Prostate gland (tissue), 2 donors: ENCODE results near the gene PTPRU. TPM values are rescaled to one million over a fixed set of nuclear protein-coding genes. Genes with fewer than 3 reads are reported as not detected.

Experiments
- DNase-seq: peaks from one replicate; pipeline ENCODE4 v3.0.0-alpha.2; 2019; ENCODE audit warnings: low spot score
- H3K27ac ChIP-seq, 2 donors: fragments of 200-600 bp; sonication (generic); 2 replicates each; pipeline ENCODE4 v1.5.1; 2017 to 2019
- H3K27me3 ChIP-seq: fragments of 200-600 bp; sonication (generic); replicated peaks from 2 replicates; pipeline ENCODE4 v1.5.1; 2019; ENCODE audit not compliant: insufficient read depth
- H3K36me3 ChIP-seq, 2 donors: fragments of 200-600 bp; sonication (generic); 1 replicate in 1 of 2; 2 replicates in 1 of 2; pipeline versions ENCODE4 v1.5.1 to v1.8.1; 2017 to 2019
- H3K4me1 ChIP-seq: fragments of 200-600 bp; sonication (generic); replicated peaks from 2 replicates; pipeline ENCODE4 v1.5.1; 2019
- H3K4me3 ChIP-seq, 2 donors: fragments of 200-600 bp; sonication (generic); 2 replicates each; pipeline ENCODE4 v1.5.1; 2017 to 2019
- H3K9me3 ChIP-seq: fragments of 200-600 bp; sonication (generic); 2 replicates; pipeline ENCODE4 v1.5.1; 2017
- CTCF ChIP-seq, 4 experiments: fragments of 200-600 bp in 2 of 4; fragments of 450-650 bp in 2 of 4; sonication (generic) in 2 of 4; IDR thresholded peaks; 1 replicate in 3 of 4; 2 replicates in 1 of 4; pipeline ENCODE4 v1.5.1; 2016 to 2019; ENCODE audit warnings: antibody characterized with exemption in 4 of 4, mild to moderate bottlenecking in 2 of 4, moderate library complexity in 2 of 4
- POLR2A ChIP-seq: fragments of 450-650 bp; IDR thresholded peaks from one replicate; pipeline ENCODE4 v1.6.1; 2016; ENCODE audit warnings: antibody characterized with exemption, mild to moderate bottlenecking
- POLR2AphosphoS5 ChIP-seq: sonication (generic); formaldehyde crosslinking; IDR thresholded peaks from one replicate; pipeline ENCODE4 v1.6.1; 2017; ENCODE audit warnings: antibody characterized with exemption
- WGBS: methylation state at CpG from one replicate; pipeline ENCODE4 v1.1.5; 2018; 5-methylcytosine and 5-hydroxymethylcytosine counted together
- intact Hi-C: fragments of 100-400 bp; cut with DNase I; formaldehyde crosslinking; loops from one replicate; pipeline ENCODE4 v1.14.2; 2022
- total RNA-seq, 2 donors: library from RNA; depleted of rRNA; stranded (reverse); fragments of >200 nt; gene quantifications; one replicate each; pipeline ENCODE4 v1.1.0, GENCODE V29; 2016

PTPRU gene
- total RNA-seq, 2 donors from 2014 or later, result 49.9 to 60.5 TPM

GRCh38 chr1:29317063-29317915, 81.0 kb downstream of the PTPRU start:
- intact Hi-C loops, result no loop called here
- Histone ChIP-seq H3K4me1 (no peaks in the 10 kb centered on the region), H3K27ac (no peak overlapping the region), H3K9me3 (no peaks in the 10 kb centered on the region), H3K27me3 (no peaks in the 10 kb centered on the region), H3K4me3 (no peak overlapping the region), H3K36me3 (peaks cover 0 to 5% of the 10 kb centered on the region in 2 donors)
- TF ChIP-seq POLR2AphosphoS5 (no peak), POLR2A (no peak), CTCF (IDR thresholded peaks at IDR 0.05) (no peak)
- DNase-seq, result no peak
- WGBS, result 96% methylated on average over 30 of the region's 30 CpGs

GRCh38 chr1:29317916-29318530, 81.7 kb downstream of the PTPRU start:
- Histone ChIP-seq H3K9me3 (no peaks in the 10 kb centered on the region), H3K27ac (no peak overlapping the region), H3K4me3 (no peak overlapping the region), H3K27me3 (no peaks in the 10 kb centered on the region), H3K4me1 (no peaks in the 10 kb centered on the region), H3K36me3 (peaks cover 0 to 5% of the 10 kb centered on the region in 2 donors)
- TF ChIP-seq POLR2A (no peak), POLR2AphosphoS5 (no peak), CTCF (IDR thresholded peaks at IDR 0.05) (no peak)
- DNase-seq, result no peak
- intact Hi-C loops, result no loop called here
- 88% methylated on average over 5 of the region's 5 CpGs for WGBS

GRCh38 chr1:29318724-29319123, 82.4 kb downstream of the PTPRU start:
- TF ChIP-seq POLR2A (no peak), CTCF (IDR thresholded peaks at IDR 0.05) (no peak), POLR2AphosphoS5 (no peak)
- Histone ChIP-seq H3K9me3 (no peaks in the 10 kb centered on the region), H3K27me3 (no peaks in the 10 kb centered on the region), H3K4me1 (no peaks in the 10 kb centered on the region), H3K4me3 (no peak overlapping the region), H3K36me3 (peaks cover 0 to 5% of the 10 kb centered on the region in 2 donors), H3K27ac (no peak overlapping the region)
- WGBS, result 88% methylated on average over 10 of the region's 10 CpGs
- no peak for DNase-seq
- intact Hi-C loops, result no loop called here

- Histone ChIP-seq H3K4me3 (no peak overlapping the region), H3K9me3 (no peaks in the 10 kb centered on the region), H3K27me3 (no peaks in the 10 kb centered on the region), H3K4me1 (no peaks in the 10 kb centered on the region), H3K27ac (no peak overlapping the region), H3K36me3 (peaks cover 0 to 5% of the 10 kb centered on the region in 2 donors)
- DNase-seq, result no peak
- intact Hi-C loops, result no loop called here
- no peak for TF ChIP-seq CTCF (IDR thresholded peaks at IDR 0.05)
- TF ChIP-seq POLR2A, result no peak
- no peak for TF ChIP-seq POLR2AphosphoS5
- 88% methylated on average over 9 of the region's 9 CpGs for WGBS
These were observed 83.2 kb downstream of the PTPRU start for GRCh38 chr1:29319300-29320110.
